Posterior vena cava (tissue), 2 donors: ENCODE results near the gene KIF5A. TPM values are rescaled to one million over a fixed set of nuclear protein-coding genes. Genes with fewer than 3 reads are reported as not detected.
"Not testable (repeated sequence)": the region's sequence is repeated elsewhere in the genome, so short reads cannot be mapped to it uniquely, and the experiment has no call there.

ENCODE experiments used
- DNase-seq: peaks from one replicate; pipeline ENCODE4 v3.0.0-alpha.2; 2020; ENCODE audit warnings: low spot score
- intact Hi-C, 2 donors: fragments of 100-400 bp; cut with DNase I; formaldehyde crosslinking; loops; one replicate each; pipeline versions ENCODE4 v1.14.1 to v1.14.2; 2022 to 2023
- total RNA-seq, 2 donors: library from RNA; stranded (reverse); fragmentation: NEBNext Ultra II Directional; extraction: Animal tissue kit (Norgen Biotek cat#: 25700); gene quantifications; one replicate each; pipeline ENCODE4 v1.2.1, GENCODE V29; 2021
- donor health status: DM: yes; HTN: yes; CAD: no.
- donor health status: DM: yes; HTN: yes; CAD: no.

KIF5A gene
- total RNA-seq, 2 donors from 2014 or later: 0.10 to 0.14 TPM

DNA sequence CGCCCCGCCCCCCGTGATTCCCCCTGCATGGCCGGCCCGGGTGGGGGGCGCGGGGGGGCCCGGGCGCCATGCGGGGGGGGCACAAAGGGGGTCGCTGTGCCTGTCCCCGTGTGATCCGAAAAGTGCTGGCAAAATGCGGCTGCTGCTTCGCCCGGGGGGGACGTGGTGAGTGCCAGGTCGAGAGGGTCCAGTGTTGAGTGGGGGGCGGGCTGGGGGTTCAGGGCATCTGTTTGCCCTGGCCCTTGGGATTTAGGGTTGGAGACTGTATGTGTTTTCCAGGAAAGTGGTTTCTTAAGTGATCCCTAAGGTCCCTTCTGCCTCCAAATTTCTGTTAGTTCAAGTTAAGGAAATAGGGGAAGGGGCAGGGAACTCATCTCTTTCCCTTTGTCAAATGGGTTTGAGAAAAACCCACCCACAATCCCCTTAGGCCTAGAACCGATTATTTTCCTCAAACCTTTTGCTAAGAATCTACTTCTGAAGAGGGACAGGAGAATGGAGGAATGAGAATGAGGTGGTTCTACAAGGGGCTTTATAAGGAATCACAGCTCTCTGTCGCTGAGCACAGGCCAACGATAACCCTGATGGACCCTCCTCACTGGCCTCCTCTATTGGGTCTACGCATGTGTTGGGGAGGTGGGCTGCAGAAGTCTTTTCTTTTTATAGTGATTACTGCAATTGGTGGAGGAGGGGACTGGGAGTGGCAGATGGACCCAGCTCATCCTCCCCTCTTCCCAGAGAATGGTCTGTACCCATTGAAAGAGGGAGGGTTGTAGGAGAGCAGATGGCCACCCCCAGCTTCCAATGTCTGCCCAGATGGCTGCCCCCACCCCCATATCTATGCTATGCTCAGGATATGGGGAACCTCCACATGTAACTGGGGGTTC, 62.2 kb downstream of the KIF5A start:
- intact Hi-C loops: no loop called here
- DNase-seq: peak; percentile 40

DNA sequence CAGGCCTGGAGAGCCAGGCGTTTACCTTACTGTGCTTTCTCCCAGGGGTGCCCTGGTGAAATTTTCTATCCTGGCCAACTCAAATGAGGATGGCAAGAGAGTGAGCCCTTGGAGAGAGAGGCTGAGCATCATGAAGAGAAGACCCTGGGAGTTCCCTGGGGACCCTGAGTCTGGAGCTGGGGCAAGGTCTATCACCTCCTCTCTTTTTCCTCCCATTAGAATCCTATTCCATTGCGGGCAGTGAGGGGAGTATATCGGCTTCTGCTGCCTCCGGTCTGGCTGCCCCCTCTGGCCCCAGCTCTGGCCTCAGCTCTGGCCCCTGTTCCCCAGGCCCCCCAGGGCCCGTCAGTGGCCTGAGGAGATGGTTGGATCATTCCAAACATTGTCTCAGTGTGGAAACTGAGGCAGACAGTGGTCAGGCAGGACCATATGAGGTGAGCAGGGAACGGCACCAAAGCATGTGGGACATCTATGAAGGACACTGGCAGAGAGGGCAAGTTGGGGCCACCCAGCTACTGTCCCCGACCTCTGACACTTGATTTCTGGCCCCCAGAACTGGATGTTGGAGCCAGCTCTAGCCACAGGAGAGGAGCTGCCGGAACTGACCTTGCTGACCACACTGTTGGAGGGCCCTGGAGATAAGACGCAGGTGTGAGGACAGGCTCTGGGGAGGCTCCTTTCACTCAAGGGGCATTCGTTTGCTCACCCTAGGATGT, 63.0 kb downstream of the KIF5A start:
- intact Hi-C loops: no loop called here
- peak; percentile 50 for DNase-seq

DNA sequence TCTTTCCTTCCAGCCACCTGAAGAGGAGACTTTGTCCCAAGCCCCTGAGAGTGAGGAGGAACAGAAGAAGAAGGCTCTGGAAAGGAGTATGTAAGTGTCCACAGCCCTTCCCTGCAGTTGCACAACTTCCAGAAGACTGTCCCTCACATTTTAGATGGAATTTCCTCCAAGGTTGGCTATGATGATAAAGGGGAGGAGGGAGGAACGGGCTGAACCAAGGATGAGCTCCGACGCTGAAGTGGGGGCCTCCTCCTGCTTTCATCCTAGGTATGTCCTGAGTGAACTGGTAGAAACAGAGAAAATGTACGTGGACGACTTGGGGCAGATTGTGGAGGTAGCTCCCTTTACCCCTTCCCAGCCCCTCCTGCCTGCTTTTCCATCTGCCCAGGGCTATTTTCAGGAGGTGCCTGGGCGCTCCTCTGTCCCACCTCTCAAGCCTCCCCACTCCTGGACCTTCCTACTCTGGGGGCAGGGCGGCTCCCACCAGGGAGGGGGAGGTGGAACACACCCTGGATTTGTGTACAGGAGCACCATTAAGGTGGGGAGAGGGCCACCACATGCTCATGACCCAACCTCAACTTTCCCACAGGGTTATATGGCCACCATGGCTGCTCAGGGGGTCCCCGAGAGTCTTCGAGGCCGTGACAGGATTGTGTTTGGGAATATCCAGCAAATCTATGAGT, 63.7 kb downstream of the KIF5A start:
- intact Hi-C loops: no loop called here
- DNase-seq: peak; percentile 64

DNA sequence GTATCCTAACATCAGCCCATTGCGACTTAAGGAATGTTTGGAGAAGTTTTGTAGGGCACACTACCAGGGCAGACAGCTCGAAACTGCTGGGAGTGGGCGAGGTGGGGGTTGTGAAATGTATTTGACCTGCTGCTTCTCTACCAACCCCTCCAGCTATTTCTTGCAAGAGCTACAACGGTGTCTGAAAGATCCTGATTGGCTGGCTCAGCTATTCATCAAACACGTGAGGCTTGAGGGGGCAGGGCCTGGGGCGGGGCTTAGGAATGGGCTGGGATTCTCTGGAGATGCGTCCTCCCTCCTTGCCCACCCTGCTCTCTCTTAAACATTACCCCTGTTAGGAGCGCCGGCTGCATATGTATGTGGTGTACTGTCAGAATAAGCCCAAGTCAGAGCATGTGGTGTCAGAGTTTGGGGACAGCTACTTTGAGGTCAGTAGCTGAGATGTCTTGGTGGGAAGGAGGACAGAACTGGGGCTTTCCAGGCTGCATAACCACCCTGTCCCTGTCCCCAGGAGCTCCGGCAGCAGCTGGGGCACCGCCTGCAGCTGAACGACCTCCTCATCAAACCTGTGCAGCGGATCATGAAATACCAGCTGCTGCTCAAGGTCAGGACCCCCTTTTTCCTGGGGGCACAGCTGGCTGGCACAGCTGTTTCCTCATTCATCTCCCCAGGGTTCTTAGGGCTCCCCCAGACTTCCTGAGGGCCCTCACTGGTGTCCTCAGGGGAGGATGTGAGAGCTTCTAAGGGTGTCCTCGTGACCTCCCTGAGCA, 64.5 kb downstream of the KIF5A start:
- intact Hi-C loops: no loop called here

DNA sequence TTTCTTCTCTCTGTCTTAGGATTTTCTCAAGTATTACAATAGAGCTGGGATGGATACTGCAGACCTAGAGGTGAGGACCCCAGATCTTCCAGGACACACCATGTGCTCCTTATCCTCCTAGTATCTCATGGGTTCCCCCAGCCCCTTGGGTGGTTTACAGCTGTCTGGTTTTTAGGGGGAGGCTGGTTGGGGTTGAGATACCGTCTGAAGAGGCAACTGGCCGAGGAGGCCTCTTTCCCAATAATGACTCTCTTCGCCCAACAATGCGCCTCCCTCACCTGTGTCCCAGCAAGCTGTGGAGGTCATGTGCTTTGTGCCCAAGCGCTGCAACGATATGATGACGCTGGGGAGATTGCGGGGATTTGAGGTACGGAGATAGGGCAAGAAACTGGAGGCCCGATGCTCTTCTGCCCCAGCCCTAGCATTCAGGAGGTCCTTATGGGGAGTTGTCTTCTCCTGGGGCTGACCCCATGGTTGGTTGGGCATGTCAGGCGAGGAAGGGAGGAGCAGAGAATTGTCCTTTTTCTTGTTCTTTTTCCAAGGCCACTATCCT, 65.2 kb downstream of the KIF5A start:
- intact Hi-C loops: no loop called here
- DNase-seq: peak; percentile 30

More for the DNA sequence above, 64.5 kb downstream of the KIF5A start:
- peak; percentile 66 for DNase-seq

DNA sequence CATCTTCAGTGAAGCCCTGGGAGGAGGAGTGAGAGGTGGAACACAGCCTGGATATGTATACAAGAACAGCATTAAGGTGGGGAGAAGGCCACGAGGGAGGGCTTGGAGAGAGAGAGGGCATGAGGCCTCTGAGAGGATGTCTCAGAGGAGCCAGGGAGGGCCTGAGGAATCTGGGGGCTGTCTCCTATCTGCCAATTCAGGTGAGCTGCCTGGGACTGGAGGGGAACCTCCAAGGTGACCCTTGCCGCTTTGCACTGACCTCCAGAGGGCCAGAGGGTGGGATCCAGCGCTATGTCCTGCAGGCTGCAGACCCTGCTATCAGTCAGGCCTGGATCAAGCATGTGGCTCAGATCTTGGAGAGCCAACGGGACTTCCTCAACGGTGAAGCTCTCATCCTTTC, 65.8 kb downstream of the KIF5A start:
- intact Hi-C loops: no loop called here
- no peak for DNase-seq

DNA sequence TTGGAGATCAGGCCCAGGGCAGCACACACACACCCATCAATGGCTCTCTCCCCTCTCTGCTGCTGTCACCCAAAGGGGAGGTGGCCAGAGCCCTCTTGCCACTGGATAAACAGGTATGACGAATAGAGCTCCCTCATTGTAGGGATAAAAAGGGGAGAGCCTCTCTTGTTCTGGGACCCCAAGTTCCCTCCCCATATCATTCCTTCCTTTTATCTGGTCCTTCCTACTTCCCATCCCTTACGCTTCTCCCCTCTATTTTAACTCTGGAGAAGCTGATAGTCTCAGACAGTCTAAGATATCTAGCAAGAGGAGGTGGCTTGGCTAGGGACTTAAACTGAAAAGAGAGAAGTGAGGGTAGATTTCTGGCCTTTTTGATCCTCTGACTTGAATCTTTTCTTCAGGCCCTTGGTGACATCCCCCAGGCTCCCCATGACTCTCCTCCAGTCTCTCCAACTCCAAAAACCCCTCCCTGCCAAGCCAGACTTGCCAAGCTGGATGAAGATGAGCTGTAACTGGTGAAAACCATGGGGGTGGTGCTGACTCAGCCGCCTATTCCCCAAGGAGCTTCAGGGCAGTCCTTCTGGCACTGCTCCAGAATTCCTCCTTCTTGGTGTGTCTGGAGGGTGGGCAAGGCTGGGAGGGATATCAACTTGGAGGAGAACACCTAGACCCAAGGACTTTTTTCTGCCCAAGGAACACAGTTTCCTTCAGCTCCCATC, 66.7 kb downstream of the KIF5A start:
- DNase-seq: no peak
- intact Hi-C loops: no loop called here

DNA sequence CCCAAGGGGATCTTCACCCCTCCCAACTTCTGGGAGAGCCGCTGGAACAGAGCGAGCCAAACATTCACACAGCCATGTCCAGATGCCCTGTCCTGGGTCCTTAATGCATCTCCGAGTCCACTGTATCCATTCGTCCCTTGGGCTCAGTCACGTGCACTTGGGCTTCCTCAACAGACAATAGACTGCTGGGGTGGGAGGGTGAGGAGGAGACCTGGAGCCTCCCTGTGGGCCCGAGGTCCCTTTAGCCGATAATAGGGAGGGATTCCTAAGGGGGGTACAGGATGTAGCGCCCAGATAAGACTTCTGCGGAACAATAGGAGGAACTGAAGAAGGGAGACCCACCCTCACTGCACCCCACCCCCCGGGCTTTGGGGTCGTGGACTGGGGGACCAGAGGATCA, 68.1 kb downstream of the KIF5A start:
- no peak for DNase-seq
- intact Hi-C loops: no loop called here

DNA sequence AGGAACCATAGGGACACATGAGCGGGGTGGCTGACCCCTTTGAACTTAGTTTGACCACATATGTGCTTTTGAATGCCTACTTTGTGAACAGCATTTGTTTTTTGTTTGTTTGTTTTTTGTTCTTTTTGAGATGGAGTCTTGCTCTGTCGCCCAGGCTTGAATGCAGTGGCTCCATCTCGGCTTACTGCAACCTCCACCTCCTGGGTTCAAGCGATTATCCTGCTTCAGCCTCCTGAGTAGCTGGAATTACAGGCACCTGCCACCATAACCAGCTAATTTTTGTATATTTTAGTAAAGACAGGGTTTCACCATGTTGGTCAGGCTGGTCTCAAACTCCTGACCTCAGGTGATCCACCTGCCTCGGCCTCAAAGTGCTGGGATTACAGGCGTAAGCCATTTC, 68.6 kb downstream of the KIF5A start:
- intact Hi-C loops, DNase-seq: not testable (repeated sequence)

DNA sequence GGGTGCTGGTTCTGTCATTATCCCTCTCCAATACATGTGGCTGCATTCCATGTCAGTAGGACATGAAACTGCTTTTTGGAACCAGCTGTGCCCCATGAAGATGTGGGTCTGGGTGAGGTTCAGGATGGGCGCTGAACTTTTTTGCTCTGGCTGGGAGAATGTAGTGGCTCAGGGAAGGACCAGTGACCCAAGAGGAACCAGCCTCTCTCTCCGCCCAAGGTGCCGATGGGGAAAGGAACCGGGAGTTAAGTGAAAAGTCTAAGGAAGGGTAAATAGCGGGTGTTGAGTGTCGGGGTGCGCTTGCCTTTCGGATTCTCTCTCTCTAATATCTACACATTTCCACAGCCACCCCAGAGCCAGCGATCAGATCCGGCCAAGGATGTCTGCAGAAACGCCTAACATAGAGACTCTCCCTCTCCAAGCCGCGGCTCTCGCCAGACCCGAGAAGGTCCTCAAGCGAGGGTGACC, 69.2 kb downstream of the KIF5A start:
- no peak for DNase-seq
- intact Hi-C loops: no loop called here

DNA sequence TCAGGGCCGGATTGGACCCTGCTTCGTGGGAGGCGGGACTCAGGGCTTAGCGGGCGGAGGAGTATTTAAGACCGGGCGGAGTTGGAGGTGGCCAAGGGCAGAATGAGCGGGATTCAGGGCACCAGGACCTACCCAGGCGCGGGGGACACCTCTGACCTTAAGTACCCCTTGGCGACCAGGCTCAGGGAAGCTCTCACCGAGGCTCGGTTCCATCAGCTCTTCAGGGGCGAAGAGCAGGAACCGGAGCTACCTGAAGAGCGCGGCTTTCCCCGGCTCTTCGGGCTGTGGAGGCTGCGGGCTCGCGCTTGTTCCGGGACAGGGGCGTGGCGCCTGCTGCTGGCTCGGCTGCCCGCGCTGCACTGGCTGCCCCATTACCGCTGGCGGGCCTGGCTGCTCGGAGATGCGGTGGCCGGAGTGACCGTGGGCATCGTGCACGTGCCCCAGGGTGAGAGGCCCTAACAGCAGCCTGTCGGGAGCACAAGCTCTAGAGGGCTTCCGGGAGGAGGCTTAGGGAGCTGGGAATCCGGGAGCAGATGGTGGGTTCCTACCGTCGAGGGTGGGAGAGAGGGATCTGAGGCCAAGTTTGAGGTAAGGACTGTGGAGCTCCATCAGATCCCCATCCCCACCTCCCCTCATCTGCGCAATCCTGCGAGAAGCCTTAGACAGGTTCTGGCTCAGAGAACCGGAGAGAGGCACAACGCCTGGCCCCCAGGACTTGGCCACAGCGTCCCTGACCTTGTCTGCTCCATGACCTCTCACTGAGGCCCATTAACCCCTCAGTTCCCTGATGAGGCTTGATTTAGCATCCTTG, 69.8 kb downstream of the KIF5A start:
- intact Hi-C loops: loop anchor here (2.0 to 5.0 kb wide), 2 partner anchors 35 to 37 kb away; no protein-coding TSS in a partner anchor
- DNase-seq: no peak

DNA sequence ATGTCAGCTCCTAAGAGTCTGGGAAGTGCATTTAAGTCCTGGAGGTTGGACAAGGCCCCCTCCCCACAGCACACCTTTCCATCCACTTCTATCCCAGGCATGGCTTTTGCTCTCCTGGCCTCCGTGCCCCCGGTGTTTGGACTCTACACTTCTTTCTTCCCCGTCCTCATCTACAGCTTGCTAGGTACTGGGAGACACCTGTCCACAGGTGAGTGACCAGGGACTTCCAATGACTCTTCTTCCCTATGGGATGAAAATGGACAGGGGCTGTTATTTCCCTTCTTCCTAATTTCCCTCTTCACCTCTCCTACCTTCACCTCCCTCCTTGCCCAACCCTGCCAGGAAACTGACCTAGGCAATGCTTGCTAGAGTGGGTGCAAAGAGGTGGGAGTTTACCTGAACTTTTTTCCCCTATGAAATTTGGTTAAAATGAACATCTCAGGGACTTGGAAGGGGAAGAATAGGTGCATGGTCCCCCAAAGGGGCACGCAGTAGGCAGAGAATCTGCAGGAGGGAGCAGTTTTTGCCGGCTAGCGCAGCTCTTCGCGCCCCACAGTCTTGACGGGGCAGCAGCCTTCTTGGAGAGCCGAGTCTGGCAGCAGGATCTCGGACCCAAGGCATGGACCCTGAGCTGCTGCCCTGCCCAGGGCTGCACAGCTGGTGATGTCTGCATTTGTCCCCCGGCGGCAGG, 70.5 kb downstream of the KIF5A start:
- no peak for DNase-seq
- intact Hi-C loops: loop anchor here (2.0 to 5.0 kb wide), 2 partner anchors 36 to 38 kb away; no protein-coding TSS in a partner anchor

DNA sequence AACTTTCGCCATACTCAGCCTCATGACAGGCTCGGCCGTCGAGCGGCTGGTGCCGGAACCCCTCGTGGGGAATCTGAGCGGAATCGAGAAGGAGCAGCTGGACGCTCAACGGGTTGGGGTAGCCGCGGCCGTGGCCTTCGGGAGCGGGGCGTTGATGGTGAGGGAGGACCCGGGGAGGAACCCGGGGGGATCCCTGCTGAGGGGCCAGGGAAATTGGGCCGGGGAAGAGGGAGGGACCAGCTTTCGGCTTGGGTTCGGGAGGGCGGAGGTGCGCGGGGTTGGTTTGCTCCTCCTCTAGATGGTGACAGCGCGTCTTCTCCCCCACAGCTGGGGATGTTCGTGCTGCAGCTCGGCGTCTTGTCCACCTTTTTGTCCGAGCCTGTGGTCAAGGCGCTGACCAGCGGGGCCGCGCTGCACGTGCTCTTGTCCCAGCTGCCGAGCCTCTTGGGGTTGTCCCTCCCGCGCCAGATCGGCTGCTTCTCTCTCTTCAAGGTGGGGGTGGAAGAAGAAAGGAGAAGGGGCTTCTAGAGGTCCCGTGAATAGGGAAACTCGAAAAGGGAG, 71.2 kb downstream of the KIF5A start:
- no peak for DNase-seq
- intact Hi-C loops: loop anchor here (2.0 to 5.0 kb wide), 2 partner anchors 36 to 39 kb away; no protein-coding TSS in a partner anchor

DNA sequence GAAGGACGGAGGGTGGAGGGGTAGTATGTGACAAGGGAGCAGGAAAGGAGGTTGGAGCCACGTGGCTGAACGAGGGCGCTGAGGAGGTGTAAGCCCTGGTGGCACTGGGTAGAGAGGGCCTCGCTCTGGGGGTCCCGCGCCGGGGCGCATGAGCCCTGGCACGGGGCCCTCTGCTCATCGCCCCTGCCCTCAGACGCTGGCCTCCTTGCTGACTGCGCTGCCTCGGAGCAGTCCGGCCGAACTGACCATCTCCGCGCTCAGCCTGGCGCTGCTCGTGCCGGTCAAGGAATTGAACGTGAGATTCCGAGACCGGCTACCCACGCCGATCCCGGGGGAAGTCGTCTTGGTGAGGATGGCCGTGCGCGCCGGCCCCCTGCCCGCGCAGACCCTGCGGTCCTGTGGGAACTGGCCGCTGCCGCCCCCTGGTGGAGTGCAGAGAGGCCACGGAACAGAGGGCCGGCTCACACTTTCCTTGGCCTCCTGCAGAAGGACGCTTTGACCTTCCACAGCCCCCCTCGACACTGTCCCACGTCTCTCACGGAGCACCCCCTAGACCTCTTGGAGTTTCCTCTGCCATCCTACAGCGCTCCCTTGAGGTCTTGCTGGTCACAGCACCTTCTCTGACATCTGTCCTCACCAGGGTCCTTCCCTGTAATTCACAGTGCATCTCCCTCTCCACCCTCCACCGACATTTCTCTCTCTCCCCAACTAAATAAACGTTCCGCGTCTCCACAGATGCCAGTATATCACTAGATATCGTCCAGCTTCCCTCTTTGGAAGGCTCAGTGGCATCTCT, 71.9 kb downstream of the KIF5A start:
- DNase-seq: no peak
- intact Hi-C loops: loop anchor here (2.0 to 5.0 kb wide), 2 partner anchors 37 to 39 kb away; no protein-coding TSS in a partner anchor
